Measurements from ENCODE around the gene ARRDC4. TPM values are rescaled to one million over a fixed set of nuclear protein-coding genes. Genes with fewer than 3 reads are reported as not detected.

The ARRDC4 gene, protein sequence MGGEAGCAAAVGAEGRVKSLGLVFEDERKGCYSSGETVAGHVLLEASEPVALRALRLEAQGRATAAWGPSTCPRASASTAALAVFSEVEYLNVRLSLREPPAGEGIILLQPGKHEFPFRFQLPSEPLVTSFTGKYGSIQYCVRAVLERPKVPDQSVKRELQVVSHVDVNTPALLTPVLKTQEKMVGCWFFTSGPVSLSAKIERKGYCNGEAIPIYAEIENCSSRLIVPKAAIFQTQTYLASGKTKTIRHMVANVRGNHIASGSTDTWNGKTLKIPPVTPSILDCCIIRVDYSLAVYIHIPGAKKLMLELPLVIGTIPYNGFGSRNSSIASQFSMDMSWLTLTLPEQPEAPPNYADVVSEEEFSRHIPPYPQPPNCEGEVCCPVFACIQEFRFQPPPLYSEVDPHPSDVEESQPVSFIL
- 10 to 100 TPM; 27.1 to 68.2 (median 61.0) TPM for total RNA-seq

DNA sequence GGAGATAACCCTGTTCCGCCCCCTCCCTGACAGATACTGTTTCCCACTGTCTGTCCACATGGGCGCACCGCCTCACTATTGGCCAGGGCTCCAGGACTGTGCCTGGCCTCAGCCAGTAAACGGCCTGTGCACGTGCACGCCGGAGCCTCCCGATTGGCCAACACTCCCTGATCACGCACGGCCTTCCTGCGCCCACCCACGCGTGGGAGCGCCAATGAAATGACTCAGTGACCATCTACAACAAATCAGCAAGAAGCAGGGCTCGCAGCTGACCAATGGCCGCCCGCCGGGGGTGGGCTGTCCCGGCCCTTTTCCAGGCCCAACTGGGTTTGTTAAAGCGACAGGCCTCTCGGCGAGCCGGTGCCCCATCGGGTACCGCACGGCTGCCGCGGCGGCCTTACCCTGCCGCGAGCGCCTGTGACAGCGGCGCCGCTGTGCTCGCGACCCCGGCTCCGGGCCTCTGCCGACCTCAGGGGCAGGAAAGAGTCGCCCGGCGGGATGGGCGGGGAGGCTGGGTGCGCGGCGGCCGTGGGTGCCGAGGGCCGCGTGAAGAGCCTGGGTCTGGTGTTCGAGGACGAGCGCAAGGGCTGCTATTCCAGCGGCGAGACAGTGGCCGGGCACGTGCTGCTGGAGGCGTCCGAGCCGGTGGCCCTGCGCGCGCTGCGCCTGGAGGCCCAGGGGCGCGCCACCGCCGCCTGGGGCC, at the start of gene ARRDC4:
Gene ARRDC4, plus strand, starts transcription at position 340 of the 703 bp plus-strand sequence. Its CDS starts 159 bp downstream, at position 499.
- peak; percentile 99 for DNase-seq (ENCODE audit: low spot score in 2 of 2)
- peak within 1 kb of the TSS; percentile 40 to 96 (median 88) for H3K27ac ChIP-seq

DNA sequence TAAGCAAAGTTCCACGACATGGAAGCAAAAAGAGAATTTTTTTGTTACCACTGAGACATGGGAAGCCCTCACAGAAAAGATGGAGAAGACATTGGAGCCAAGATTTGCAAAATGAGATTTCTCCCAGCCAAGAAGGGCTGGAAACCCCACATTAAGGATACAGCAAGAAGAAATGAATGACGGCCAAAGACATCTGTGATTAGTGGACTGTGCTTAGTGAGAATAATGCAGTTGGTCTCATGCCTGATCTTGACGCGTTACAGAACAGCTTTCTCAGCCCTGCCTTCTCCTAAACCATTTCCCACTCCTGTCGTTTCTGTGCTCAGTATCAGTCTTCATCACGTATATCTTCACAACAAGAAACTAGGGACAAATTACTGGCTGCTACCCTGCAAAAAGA, 45.8 kb upstream of the ARRDC4 start:
- DNase-seq (ENCODE audit: low spot score in 2 of 2), result no peak
- no peaks in the 10 kb centered on the region for H3K36me3 ChIP-seq
- H3K4me3 ChIP-seq, result no peak overlapping the region
- H3K27ac ChIP-seq, result no peak overlapping the region
- H3K9me3 ChIP-seq, result no peaks in the 10 kb centered on the region
- H3K4me1 ChIP-seq, result no peaks in the 10 kb centered on the region
- TF ChIP-seq, protein P1, sequence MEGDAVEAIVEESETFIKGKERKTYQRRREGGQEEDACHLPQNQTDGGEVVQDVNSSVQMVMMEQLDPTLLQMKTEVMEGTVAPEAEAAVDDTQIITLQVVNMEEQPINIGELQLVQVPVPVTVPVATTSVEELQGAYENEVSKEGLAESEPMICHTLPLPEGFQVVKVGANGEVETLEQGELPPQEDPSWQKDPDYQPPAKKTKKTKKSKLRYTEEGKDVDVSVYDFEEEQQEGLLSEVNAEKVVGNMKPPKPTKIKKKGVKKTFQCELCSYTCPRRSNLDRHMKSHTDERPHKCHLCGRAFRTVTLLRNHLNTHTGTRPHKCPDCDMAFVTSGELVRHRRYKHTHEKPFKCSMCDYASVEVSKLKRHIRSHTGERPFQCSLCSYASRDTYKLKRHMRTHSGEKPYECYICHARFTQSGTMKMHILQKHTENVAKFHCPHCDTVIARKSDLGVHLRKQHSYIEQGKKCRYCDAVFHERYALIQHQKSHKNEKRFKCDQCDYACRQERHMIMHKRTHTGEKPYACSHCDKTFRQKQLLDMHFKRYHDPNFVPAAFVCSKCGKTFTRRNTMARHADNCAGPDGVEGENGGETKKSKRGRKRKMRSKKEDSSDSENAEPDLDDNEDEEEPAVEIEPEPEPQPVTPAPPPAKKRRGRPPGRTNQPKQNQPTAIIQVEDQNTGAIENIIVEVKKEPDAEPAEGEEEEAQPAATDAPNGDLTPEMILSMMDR (IDR thresholded peaks at IDR 0.05), result no peak
- TF ChIP-seq POLR2A (IDR thresholded peaks at IDR 0.05) (no peak), EP300 (IDR thresholded peaks at IDR 0.05) (no peak)
- H3K27me3 ChIP-seq, result no peaks in the 10 kb centered on the region
- 80 to 87% methylated on average over 6 of the region's 6 CpGs for WGBS, 2 donors

More for the DNA sequence above, at the start of gene ARRDC4:
- Histone ChIP-seq H3K4me1 (peaks cover 0 to 49% (median 12%) of the 10 kb centered on the region in 4 donors), H3K27me3 (no peaks in the 10 kb centered on the region), H3K36me3 (no peaks in the 10 kb centered on the region), H3K9me3 (no peaks in the 10 kb centered on the region), H3K4me3 (peak within 1 kb of the TSS; percentile 65 to 98 (median 80))
- WGBS, 2 donors, result 0% methylated on average over 15 to 31 of the region's 69 CpGs
- TF ChIP-seq EP300 (IDR thresholded peaks at IDR 0.05), result peak; percentile 86 to 91
- TF ChIP-seq, protein P1 (IDR thresholded peaks at IDR 0.05), result peak in 2 of 5 experiments; percentile 54 to 69
- TF ChIP-seq POLR2A (IDR thresholded peaks at IDR 0.05), result peak; percentile 81 to 92

DNA sequence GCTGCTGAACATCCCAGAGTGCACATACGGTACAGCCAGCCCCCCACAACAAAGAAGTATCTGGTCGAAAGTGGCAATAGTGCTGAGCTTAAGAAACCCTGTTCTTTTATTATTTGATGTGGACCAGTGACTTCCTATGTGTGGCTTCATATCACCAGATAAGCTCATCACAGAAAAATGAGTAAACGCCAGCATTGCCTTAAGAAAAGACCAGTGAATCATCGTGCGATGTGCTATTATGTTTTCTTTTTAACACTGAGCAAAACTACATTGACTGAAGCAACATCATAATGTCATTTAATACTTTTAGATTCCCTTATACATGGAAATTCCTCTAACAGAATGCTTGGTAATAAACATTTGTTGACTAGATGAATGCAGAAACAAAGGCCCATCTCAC, 45.2 kb upstream of the ARRDC4 start:
- no peak overlapping the region for H3K4me3 ChIP-seq
- no peaks in the 10 kb centered on the region for H3K4me1 ChIP-seq
- 60 to 62% methylated on average over 5 of the region's 5 CpGs for WGBS, 2 donors
- no peaks in the 10 kb centered on the region for H3K9me3 ChIP-seq
- H3K27me3 ChIP-seq, result no peaks in the 10 kb centered on the region
- H3K36me3 ChIP-seq, result no peaks in the 10 kb centered on the region
- no peak for TF ChIP-seq EP300 (IDR thresholded peaks at IDR 0.05)
- TF ChIP-seq POLR2A (IDR thresholded peaks at IDR 0.05), result no peak
- TF ChIP-seq, protein P1 (IDR thresholded peaks at IDR 0.05), result no peak
- no peak for DNase-seq (ENCODE audit: low spot score in 2 of 2)
- no peak overlapping the region for H3K27ac ChIP-seq

DNA sequence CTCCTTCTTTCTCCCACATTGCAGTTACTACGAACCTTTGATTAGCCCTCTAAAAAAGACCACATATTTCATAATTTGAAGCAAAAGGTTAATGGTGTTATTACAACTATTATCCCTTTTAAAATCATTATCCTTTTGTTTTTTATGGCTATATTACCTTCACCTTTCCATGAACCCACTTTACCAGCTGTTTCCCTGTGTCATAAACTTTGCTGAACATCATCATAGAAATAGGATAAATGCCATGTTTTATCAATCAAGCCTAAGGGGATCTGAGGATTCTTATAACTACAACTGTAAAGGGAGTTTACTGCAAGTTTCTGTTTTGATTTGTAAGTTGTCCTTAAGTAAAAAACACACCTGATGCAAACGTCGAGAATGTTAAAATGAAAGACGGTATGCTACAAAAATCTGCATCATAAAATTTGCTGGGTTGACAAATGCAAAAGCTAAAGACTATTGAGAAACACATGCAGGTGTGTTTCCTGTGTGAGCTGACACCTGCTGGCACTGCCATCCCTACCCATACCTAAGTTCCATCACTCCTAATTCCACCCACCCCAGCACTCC, 39.1 kb upstream of the ARRDC4 start:
- Histone ChIP-seq H3K9me3 (peaks cover 0 to 31% (median 5%) of the 10 kb centered on the region in 4 donors), H3K27me3 (no peaks in the 10 kb centered on the region), H3K4me1 (no peaks in the 10 kb centered on the region), H3K36me3 (no peaks in the 10 kb centered on the region), H3K27ac (no peak overlapping the region), H3K4me3 (no peak overlapping the region)
- no peak for DNase-seq (ENCODE audit: low spot score in 2 of 2)
- 60 to 65% methylated on average over 4 of the region's 4 CpGs for WGBS, 2 donors
- TF ChIP-seq POLR2A (IDR thresholded peaks at IDR 0.05), result no peak
- no peak for TF ChIP-seq EP300 (IDR thresholded peaks at IDR 0.05)
- TF ChIP-seq, protein P1 (IDR thresholded peaks at IDR 0.05), result no peak

Data from tibial nerve (tissue), 4 donors.